NB4 (cell line): Measurements from ENCODE around the gene IMMP2L.

ENCODE experiments used
- MYC ChIP-seq: IDR thresholded peaks from 2 replicates; pipeline ENCODE4 v1.6.1; 2011; ENCODE audit warnings: low read depth, low read length
- POLR2A ChIP-seq: IDR thresholded peaks from 2 replicates; pipeline ENCODE4 v1.6.1; 2011; ENCODE audit warnings: mild to moderate bottlenecking; ENCODE audit not compliant: insufficient read length; ENCODE audit errors: extremely low read depth
- TF ChIP-seq, protein P1 (sequence below): IDR thresholded peaks from one replicate; pipeline ENCODE4 v1.5.1; 2012; ENCODE audit warnings: low read depth, low read length
- TF ChIP-seq, protein P2 (sequence below): IDR thresholded peaks from 2 replicates; pipeline ENCODE4 v1.6.1; 2011; ENCODE audit warnings: low read depth, low read length

DNA sequence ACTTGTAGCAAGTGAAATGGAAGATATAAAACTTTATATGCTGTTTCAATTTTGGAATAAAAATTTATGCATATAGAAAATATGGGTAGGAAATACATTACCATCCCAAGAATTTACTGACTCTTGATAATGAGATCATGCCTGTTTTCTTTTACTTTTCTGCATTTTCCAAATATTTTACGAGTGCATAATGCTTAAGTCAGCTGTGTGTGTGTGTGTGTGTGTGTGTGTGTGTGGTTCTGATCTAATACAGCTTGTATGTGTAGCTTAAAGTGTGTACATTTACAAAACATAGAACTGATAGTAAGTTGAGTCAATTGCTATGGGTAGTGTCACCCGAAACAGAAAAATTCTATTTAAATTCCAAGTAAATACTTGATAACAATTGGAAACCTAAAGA lies 787.2 kb downstream of the IMMP2L start:
- TF ChIP-seq, protein P1, sequence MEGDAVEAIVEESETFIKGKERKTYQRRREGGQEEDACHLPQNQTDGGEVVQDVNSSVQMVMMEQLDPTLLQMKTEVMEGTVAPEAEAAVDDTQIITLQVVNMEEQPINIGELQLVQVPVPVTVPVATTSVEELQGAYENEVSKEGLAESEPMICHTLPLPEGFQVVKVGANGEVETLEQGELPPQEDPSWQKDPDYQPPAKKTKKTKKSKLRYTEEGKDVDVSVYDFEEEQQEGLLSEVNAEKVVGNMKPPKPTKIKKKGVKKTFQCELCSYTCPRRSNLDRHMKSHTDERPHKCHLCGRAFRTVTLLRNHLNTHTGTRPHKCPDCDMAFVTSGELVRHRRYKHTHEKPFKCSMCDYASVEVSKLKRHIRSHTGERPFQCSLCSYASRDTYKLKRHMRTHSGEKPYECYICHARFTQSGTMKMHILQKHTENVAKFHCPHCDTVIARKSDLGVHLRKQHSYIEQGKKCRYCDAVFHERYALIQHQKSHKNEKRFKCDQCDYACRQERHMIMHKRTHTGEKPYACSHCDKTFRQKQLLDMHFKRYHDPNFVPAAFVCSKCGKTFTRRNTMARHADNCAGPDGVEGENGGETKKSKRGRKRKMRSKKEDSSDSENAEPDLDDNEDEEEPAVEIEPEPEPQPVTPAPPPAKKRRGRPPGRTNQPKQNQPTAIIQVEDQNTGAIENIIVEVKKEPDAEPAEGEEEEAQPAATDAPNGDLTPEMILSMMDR: no peak
- TF ChIP-seq POLR2A (no peak), MYC (no peak)
- TF ChIP-seq, protein P2, sequence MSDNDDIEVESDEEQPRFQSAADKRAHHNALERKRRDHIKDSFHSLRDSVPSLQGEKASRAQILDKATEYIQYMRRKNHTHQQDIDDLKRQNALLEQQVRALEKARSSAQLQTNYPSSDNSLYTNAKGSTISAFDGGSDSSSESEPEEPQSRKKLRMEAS: no peak
